SK-N-SH (cell line): ENCODE results near the gene CLDN3.

ENCODE experiments used
- ZBTB33 ChIP-seq: IDR thresholded peaks from 2 replicates; pipeline ENCODE4 v1.4.0; 2012; ENCODE audit warnings: low read depth, borderline replicate concordance
- TF ChIP-seq, protein P1 (sequence below): fragments of 200-600 bp; sonication (generic); IDR thresholded peaks from 2 replicates; pipeline ENCODE4 v1.6.1; 2017; ENCODE audit warnings: antibody characterized with exemption, mild to moderate bottlenecking, moderate library complexity

GRCh38 chr7:73811760-73812168 lies 41.7 kb upstream of the CLDN3 start:
- TF ChIP-seq ZBTB33 = no peak
- TF ChIP-seq, protein P1, sequence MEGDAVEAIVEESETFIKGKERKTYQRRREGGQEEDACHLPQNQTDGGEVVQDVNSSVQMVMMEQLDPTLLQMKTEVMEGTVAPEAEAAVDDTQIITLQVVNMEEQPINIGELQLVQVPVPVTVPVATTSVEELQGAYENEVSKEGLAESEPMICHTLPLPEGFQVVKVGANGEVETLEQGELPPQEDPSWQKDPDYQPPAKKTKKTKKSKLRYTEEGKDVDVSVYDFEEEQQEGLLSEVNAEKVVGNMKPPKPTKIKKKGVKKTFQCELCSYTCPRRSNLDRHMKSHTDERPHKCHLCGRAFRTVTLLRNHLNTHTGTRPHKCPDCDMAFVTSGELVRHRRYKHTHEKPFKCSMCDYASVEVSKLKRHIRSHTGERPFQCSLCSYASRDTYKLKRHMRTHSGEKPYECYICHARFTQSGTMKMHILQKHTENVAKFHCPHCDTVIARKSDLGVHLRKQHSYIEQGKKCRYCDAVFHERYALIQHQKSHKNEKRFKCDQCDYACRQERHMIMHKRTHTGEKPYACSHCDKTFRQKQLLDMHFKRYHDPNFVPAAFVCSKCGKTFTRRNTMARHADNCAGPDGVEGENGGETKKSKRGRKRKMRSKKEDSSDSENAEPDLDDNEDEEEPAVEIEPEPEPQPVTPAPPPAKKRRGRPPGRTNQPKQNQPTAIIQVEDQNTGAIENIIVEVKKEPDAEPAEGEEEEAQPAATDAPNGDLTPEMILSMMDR = peak; percentile 87
